Naive thymus-derived CD4-positive, alpha-beta T cell (primary cell): Measurements from ENCODE around the gene ITSN2. TPM values are rescaled to one million over a fixed set of nuclear protein-coding genes. Genes with fewer than 3 reads are reported as not detected.

Experiments
- ATAC-seq: fragments of 150-1000 bp; cut with Tn5 transposase; 2 replicates; pipeline ENCODE4 v1.10.0; 2021; ENCODE audit warnings: mild to moderate bottlenecking, moderate library complexity
- CTCF ChIA-PET: fragments of 350-600 bp; sonication (Branson Sonifier 250); formaldehyde crosslinking; loops from one replicate; lab custom pipeline; 2021; ENCODE audit warnings: antibody characterized with exemption; lab: Charles Lee
- POLR2A ChIA-PET: fragments of 350-600 bp; sonication (Branson Sonifier 250); formaldehyde crosslinking; loops from one replicate; lab custom pipeline; 2021; ENCODE audit warnings: antibody characterized with exemption, inconsistent platforms; lab: Charles Lee
- DNase-seq, 9 donors: peaks; one replicate each; pipeline versions ENCODE4 v3.0.0 to v3.0.0-alpha.2; 2020 to 2022; ENCODE audit warnings: mixed read lengths in 1 of 9
- H3K27ac ChIP-seq: one replicate; pipeline ENCODE4 v1.7.0; 2013; ENCODE audit warnings: mild to moderate bottlenecking, low read depth, low read length, moderate library complexity
- H3K27me3 ChIP-seq, 2 donors: one replicate each; pipeline ENCODE4 v1.7.0; 2013; ENCODE audit warnings: low read length in 2 of 2, mild to moderate bottlenecking in 2 of 2, moderate library complexity in 2 of 2; ENCODE audit not compliant: control insufficient read depth in 2 of 2, insufficient read depth in 2 of 2
- H3K36me3 ChIP-seq, 3 experiments: 1 replicate in 2 of 3; 2 replicates in 1 of 3; pipeline ENCODE4 v1.7.0; 2013; ENCODE audit warnings: low read length in 3 of 3, mild to moderate bottlenecking in 3 of 3, moderate library complexity in 1 of 3; ENCODE audit not compliant: insufficient read depth in 3 of 3, control insufficient read depth in 2 of 3
- H3K4me1 ChIP-seq, 2 donors: one replicate each; pipeline ENCODE4 v1.7.0; 2013; ENCODE audit warnings: low read length in 2 of 2, mild to moderate bottlenecking in 2 of 2, moderate library complexity in 1 of 2; ENCODE audit not compliant: control insufficient read depth in 2 of 2, insufficient read depth in 2 of 2
- H3K4me3 ChIP-seq: 2 replicates; pipeline ENCODE4 v1.7.0; 2013; ENCODE audit warnings: mild to moderate bottlenecking, low read length
- H3K9me3 ChIP-seq, 3 experiments: 1 replicate in 2 of 3; 2 replicates in 1 of 3; pipeline ENCODE4 v1.7.0; 2013; ENCODE audit warnings: low read length in 3 of 3; ENCODE audit not compliant: control insufficient read depth in 2 of 3
- H3K27ac Mint-ChIP-seq, 9 donors: one replicate each; pipeline ENCODE4 v1.8.0; 2020 to 2022; ENCODE audit warnings: mixed read lengths in 9 of 9, mild to moderate bottlenecking in 8 of 9, moderate library complexity in 5 of 9, inconsistent platforms in 2 of 9
- H3K27me3 Mint-ChIP-seq, 5 donors: one replicate each; pipeline ENCODE4 v1.8.0; 2021 to 2022; ENCODE audit warnings: mixed read lengths in 5 of 5, mild to moderate bottlenecking in 1 of 5
- H3K36me3 Mint-ChIP-seq, 5 donors: one replicate each; pipeline ENCODE4 v1.8.0; 2020 to 2022; ENCODE audit warnings: mixed read lengths in 5 of 5, mild to moderate bottlenecking in 3 of 5, inconsistent platforms in 1 of 5
- H3K4me1 Mint-ChIP-seq, 7 donors: one replicate each; pipeline ENCODE4 v1.8.0; 2020 to 2022; ENCODE audit warnings: mixed read lengths in 7 of 7, mild to moderate bottlenecking in 3 of 7, inconsistent platforms in 1 of 7
- H3K4me3 Mint-ChIP-seq, 10 donors: one replicate each; pipeline ENCODE4 v1.8.0; 2020 to 2022; ENCODE audit warnings: mild to moderate bottlenecking in 10 of 10, mixed read lengths in 10 of 10, moderate library complexity in 6 of 10, inconsistent platforms in 2 of 10
- H3K9me3 Mint-ChIP-seq, 11 donors: one replicate each; pipeline ENCODE4 v1.8.0; 2020 to 2022; ENCODE audit warnings: mixed read lengths in 11 of 11, mild to moderate bottlenecking in 4 of 11, inconsistent platforms in 1 of 11, moderate library complexity in 1 of 11
- intact Hi-C, 2 donors: fragments of 100-400 bp; cut with micrococcal nuclease; formaldehyde crosslinking; loops; one replicate each; pipeline ENCODE4 v1.15.1; 2023
- polyA plus RNA-seq, 2 donors: library from polyadenylated mRNA; unstranded; fragments of 300-500 nt; fragmentation: Illumina TruSeq; gene quantifications; one replicate each; pipeline ENCODE4 v1.2.3, GENCODE V29; 2021
- total RNA-seq, 6 experiments: library from RNA in 5 of 6; stranded (reverse) in 5 of 6; gene quantifications; 1 replicate in 5 of 6; 2 replicates in 1 of 6; pipeline ENCODE4 v1.2.3 and lab custom pipeline; 2021 to 2026

The ITSN2 gene
- total and polyA plus RNA-seq, 7 experiments from 2014 or later = 53.0 to 133 (median 91.5) TPM

GRCh38 chr2:24317491-24317920 is 42.8 kb downstream of the ITSN2 start:
- H3K36me3 ChIP-seq = peaks cover 0 to under 1% (median 0%) of the 10 kb centered on the region in 3 experiments
- H3K27me3 Mint-ChIP-seq = no peaks in the 10 kb centered on the region
- peaks cover 0 to 9% (median 4%) of the 10 kb centered on the region in 5 donors for H3K36me3 Mint-ChIP-seq
- POLR2A ChIA-PET = interaction anchor here (0.7 kb wide), 1 partner anchor 9 kb away, joined by 3 read pairs; no protein-coding TSS in a partner anchor
- H3K4me3 ChIP-seq = no peak overlapping the region
- no peaks in the 10 kb centered on the region for H3K9me3 Mint-ChIP-seq
- H3K27me3 ChIP-seq = no peaks in the 10 kb centered on the region
- H3K27ac Mint-ChIP-seq = peak overlapping the region in 2 of 9 donors; percentile 0 to 51
- intact Hi-C loops = loop anchor here in 1 of 2 donors (5.0 kb wide), 1 partner anchor 65 kb away; no protein-coding TSS in a partner anchor
- no peak overlapping the region for H3K27ac ChIP-seq
- no peak for DNase-seq
- no peaks in the 10 kb centered on the region for H3K4me1 ChIP-seq
- no peaks in the 10 kb centered on the region for H3K9me3 ChIP-seq
- CTCF ChIA-PET = interaction anchor here (0.6 kb wide), 1 partner anchor 64 kb away, joined by 3 read pairs; no protein-coding TSS in a partner anchor
- peaks cover 11 to 37% (median 19%) of the 10 kb centered on the region in 7 donors for H3K4me1 Mint-ChIP-seq
- H3K4me3 Mint-ChIP-seq = no peak overlapping the region
- peak; percentile 10 for ATAC-seq

DNA sequence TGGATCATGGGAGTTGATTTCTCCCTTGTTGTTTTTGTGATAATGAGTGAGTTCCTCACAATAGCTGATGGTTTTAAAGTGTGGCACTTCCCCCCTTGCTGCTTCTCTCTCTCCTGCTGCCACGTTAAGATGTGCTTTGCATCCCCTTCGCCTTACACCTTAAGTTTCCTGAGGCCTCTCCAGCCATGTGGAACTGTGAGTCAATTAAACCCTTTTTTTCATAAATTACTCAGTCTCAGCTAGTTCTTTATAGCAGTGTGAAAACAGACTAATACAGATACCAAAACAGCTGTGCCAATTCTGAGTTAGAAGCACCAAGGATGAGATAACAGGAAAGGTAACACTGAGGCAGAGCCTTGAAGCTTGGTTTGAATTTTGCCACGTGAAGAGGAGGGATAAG is 44.7 kb downstream of the ITSN2 start:
- CTCF ChIA-PET = no interaction called here
- peak overlapping the region in 5 of 9 donors; percentile 1 to 69 (median 49) for H3K27ac Mint-ChIP-seq
- no peak overlapping the region for H3K4me3 Mint-ChIP-seq
- Histone ChIP-seq H3K9me3 (no peaks in the 10 kb centered on the region), H3K4me1 (no peaks in the 10 kb centered on the region), H3K36me3 (peaks cover 0 to 15% (median 0%) of the 10 kb centered on the region in 3 experiments), H3K27ac (no peak overlapping the region), H3K4me3 (no peak overlapping the region), H3K27me3 (no peaks in the 10 kb centered on the region)
- H3K9me3 Mint-ChIP-seq = no peaks in the 10 kb centered on the region
- ATAC-seq (peak; percentile 16), DNase-seq (no peak)
- POLR2A ChIA-PET = no interaction called here
- peaks cover 0 to 20% (median 9%) of the 10 kb centered on the region in 5 donors for H3K36me3 Mint-ChIP-seq
- H3K4me1 Mint-ChIP-seq = peaks cover 10 to 26% (median 19%) of the 10 kb centered on the region in 7 donors
- intact Hi-C loops = loop anchor here in 1 of 2 donors (5.0 kb wide), 1 partner anchor 67 kb away; no protein-coding TSS in a partner anchor
- no peaks in the 10 kb centered on the region for H3K27me3 Mint-ChIP-seq

- Mint-ChIP-seq H3K9me3 (no peaks in the 10 kb centered on the region), H3K27me3 (no peaks in the 10 kb centered on the region), H3K4me1 (peaks cover 6 to 17% (median 13%) of the 10 kb centered on the region in 7 donors), H3K4me3 (no peak overlapping the region), H3K36me3 (peaks cover 0 to 29% (median 15%) of the 10 kb centered on the region in 5 donors), H3K27ac (peak overlapping the region in 1 of 9 donors; percentile 59)
- CTCF ChIA-PET = no interaction called here
- Histone ChIP-seq H3K4me3 (no peak overlapping the region), H3K27ac (no peak overlapping the region), H3K9me3 (no peaks in the 10 kb centered on the region), H3K36me3 (peaks cover 3 to 29% (median 14%) of the 10 kb centered on the region in 3 experiments), H3K4me1 (no peaks in the 10 kb centered on the region), H3K27me3 (no peaks in the 10 kb centered on the region)
- DNase-seq (no peak), ATAC-seq (no peak)
- intact Hi-C loops = no loop called here
- POLR2A ChIA-PET = no interaction called here
Measured at GRCh38 chr2:24313744-24314632, 46.3 kb downstream of the ITSN2 start.

DNA sequence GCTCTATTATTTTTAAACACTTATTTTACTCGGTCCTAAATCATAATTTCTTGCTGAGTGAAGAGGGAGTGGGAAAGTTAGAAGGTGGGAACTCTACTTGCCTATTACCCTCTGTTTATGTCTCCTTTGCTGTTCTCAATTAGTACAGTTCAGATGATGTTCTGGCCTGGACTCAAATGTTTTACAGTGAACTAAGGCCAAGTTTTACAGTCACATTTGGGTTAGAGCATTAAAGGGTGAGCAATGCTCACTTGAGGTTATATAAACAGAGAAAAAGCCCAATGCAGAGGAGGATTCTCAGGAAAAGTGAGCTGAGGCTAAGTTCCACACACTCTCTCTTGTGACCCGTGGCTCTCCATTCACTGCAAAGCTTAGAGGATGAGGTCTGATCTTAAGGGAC is 52.4 kb downstream of the ITSN2 start:
- H3K27ac Mint-ChIP-seq = peak overlapping the region in 1 of 9 donors; percentile 15
- intact Hi-C loops = loop anchor here in 1 of 2 donors (10.0 kb wide), 1 partner anchor 47 kb away; no protein-coding TSS in a partner anchor
- no peaks in the 10 kb centered on the region for H3K27me3 ChIP-seq
- peaks cover 12 to 71% (median 30%) of the 10 kb centered on the region in 3 experiments for H3K36me3 ChIP-seq
- no peak overlapping the region for H3K4me3 ChIP-seq
- no peaks in the 10 kb centered on the region for H3K9me3 Mint-ChIP-seq
- no peaks in the 10 kb centered on the region for H3K27me3 Mint-ChIP-seq
- no peaks in the 10 kb centered on the region for H3K9me3 ChIP-seq
- H3K36me3 Mint-ChIP-seq = peaks cover 5 to 60% (median 29%) of the 10 kb centered on the region in 5 donors
- POLR2A ChIA-PET = interaction anchor here (0.6 kb wide), 1 partner anchor 602 kb away, joined by 3 read pairs; no protein-coding TSS in a partner anchor
- DNase-seq = no peak
- H3K4me1 ChIP-seq = no peaks in the 10 kb centered on the region
- H3K4me3 Mint-ChIP-seq = no peak overlapping the region
- no peak for ATAC-seq
- peaks cover 0 to 3% (median 0%) of the 10 kb centered on the region in 7 donors for H3K4me1 Mint-ChIP-seq
- H3K27ac ChIP-seq = no peak overlapping the region
- CTCF ChIA-PET = no interaction called here

- H3K9me3 Mint-ChIP-seq = no peaks in the 10 kb centered on the region
- H3K27me3 ChIP-seq = no peaks in the 10 kb centered on the region
- peaks cover 14 to 60% (median 33%) of the 10 kb centered on the region in 5 donors for H3K36me3 Mint-ChIP-seq
- intact Hi-C loops = loop anchor here in 1 of 2 donors (10.0 kb wide), 1 partner anchor 50 kb away; no protein-coding TSS in a partner anchor
- peaks cover 0 to 4% (median 0%) of the 10 kb centered on the region in 7 donors for H3K4me1 Mint-ChIP-seq
- ChIA-PET CTCF (no interaction called here), POLR2A (interaction anchor here (0.7 kb wide), 1 partner anchor 306 kb away, joined by 3 read pairs; no protein-coding TSS in a partner anchor)
- H3K4me3 ChIP-seq = no peak overlapping the region
- DNase-seq (no peak), ATAC-seq (no peak)
- peaks cover 14 to 71% (median 35%) of the 10 kb centered on the region in 3 experiments for H3K36me3 ChIP-seq
- H3K27ac Mint-ChIP-seq = no peak overlapping the region
- no peaks in the 10 kb centered on the region for H3K9me3 ChIP-seq
- H3K27ac ChIP-seq = no peak overlapping the region
- no peak overlapping the region for H3K4me3 Mint-ChIP-seq
- no peaks in the 10 kb centered on the region for H3K4me1 ChIP-seq
- no peaks in the 10 kb centered on the region for H3K27me3 Mint-ChIP-seq
Measured at GRCh38 chr2:24304631-24305030, 55.7 kb downstream of the ITSN2 start.

GRCh38 chr2:24304098-24304497 is 56.2 kb downstream of the ITSN2 start:
- DNase-seq (no peak), ATAC-seq (no peak)
- Histone ChIP-seq H3K4me3 (no peak overlapping the region), H3K27ac (no peak overlapping the region), H3K27me3 (no peaks in the 10 kb centered on the region), H3K9me3 (no peaks in the 10 kb centered on the region), H3K4me1 (no peaks in the 10 kb centered on the region), H3K36me3 (peaks cover 17 to 71% (median 35%) of the 10 kb centered on the region in 3 experiments)
- H3K9me3 Mint-ChIP-seq = peaks cover 0 to 2% (median 0%) of the 10 kb centered on the region in 11 donors
- peaks cover 0 to 4% (median 0%) of the 10 kb centered on the region in 7 donors for H3K4me1 Mint-ChIP-seq
- POLR2A ChIA-PET = interaction anchor here (0.6 kb wide), 1 partner anchor 836 kb away, joined by 3 read pairs; no protein-coding TSS in a partner anchor
- no peaks in the 10 kb centered on the region for H3K27me3 Mint-ChIP-seq
- H3K27ac Mint-ChIP-seq = no peak overlapping the region
- peaks cover 14 to 61% (median 34%) of the 10 kb centered on the region in 5 donors for H3K36me3 Mint-ChIP-seq
- intact Hi-C loops = loop anchor here in 1 of 2 donors (10.0 kb wide), 1 partner anchor 51 kb away; no protein-coding TSS in a partner anchor
- H3K4me3 Mint-ChIP-seq = no peak overlapping the region
- CTCF ChIA-PET = no interaction called here
